ENCODE measurements around the gene EGFL6.
A peak's percentile ranks its signal among the peaks of the same experiment; 100 is the strongest.
"Not testable (repeated sequence)": the region's sequence is repeated elsewhere in the genome, so short reads cannot be mapped to it uniquely, and the experiment has no call there.

The EGFL6 gene

GRCh38 chrX:13598877-13599276 is 29.5 kb downstream of the EGFL6 start:
- peak in 1 of 2 experiments; percentile 41 for DNase-seq

GRCh38 chrX:13599491-13599890 is 30.1 kb downstream of the EGFL6 start:
- no peak for DNase-seq

GRCh38 chrX:13605611-13606010 is 36.2 kb downstream of the EGFL6 start:
- no peak for DNase-seq

GRCh38 chrX:13607331-13607995 is 38.1 kb downstream of the EGFL6 start:
- no peak for DNase-seq

- DNase-seq = no peak
Observed at GRCh38 chrX:13607996-13608365, 38.6 kb downstream of the EGFL6 start.

- DNase-seq = no peak
Observed at GRCh38 chrX:13614154-13614553, 44.8 kb downstream of the EGFL6 start.

GRCh38 chrX:13620207-13620606 is 50.8 kb downstream of the EGFL6 start:
- no peak for DNase-seq

GRCh38 chrX:13622401-13622964 is 53.1 kb downstream of the EGFL6 start:
- no peak for DNase-seq

- no peak for DNase-seq
Observed at GRCh38 chrX:13627306-13627705, 57.9 kb downstream of the EGFL6 start.

GRCh38 chrX:13637224-13637623 is 67.8 kb downstream of the EGFL6 start:
- DNase-seq = not testable (repeated sequence)

- DNase-seq = no peak
Observed at GRCh38 chrX:13638021-13638420, 68.6 kb downstream of the EGFL6 start.

GRCh38 chrX:13638826-13639225 is 69.4 kb downstream of the EGFL6 start:
- no peak for DNase-seq

GRCh38 chrX:13641684-13642083 is 72.3 kb downstream of the EGFL6 start:
- not testable (repeated sequence) for DNase-seq

- DNase-seq = no peak
Observed at GRCh38 chrX:13645464-13646153, 76.2 kb downstream of the EGFL6 start.

GRCh38 chrX:13646154-13646549 is 76.8 kb downstream of the EGFL6 start:
- DNase-seq = peak; percentile 67 to 74

- peak in 1 of 2 experiments; percentile 8 for DNase-seq
Observed at GRCh38 chrX:13647709-13648212, 78.4 kb downstream of the EGFL6 start.

GRCh38 chrX:13648336-13648735 is 78.9 kb downstream of the EGFL6 start:
- DNase-seq = not testable (repeated sequence)

- no peak for DNase-seq
Observed at GRCh38 chrX:13649838-13650237, 80.4 kb downstream of the EGFL6 start.

GRCh38 chrX:13650318-13650717 is 80.9 kb downstream of the EGFL6 start:
- no peak for DNase-seq

GRCh38 chrX:13651150-13651549 is 81.7 kb downstream of the EGFL6 start:
- DNase-seq = no peak

GRCh38 chrX:13652287-13652793 is 82.9 kb downstream of the EGFL6 start:
- DNase-seq = no peak

- DNase-seq = peak; percentile 93 to 99
Observed at GRCh38 chrX:13652850-13653693, 83.7 kb downstream of the EGFL6 start, which contains the start of gene TCEANC. Gene TCEANC, plus strand, starts transcription at chrX:13653141. Its CDS starts 9,368 bp downstream, at chrX:13662509.

GRCh38 chrX:13654116-13654515 is 84.7 kb downstream of the EGFL6 start:
- DNase-seq = no peak
